Measurements from ENCODE around the gene PIGA. TPM values are rescaled to one million over a fixed set of nuclear protein-coding genes. Genes with fewer than 3 reads are reported as not detected.

Gene PIGA
- total and polyA plus RNA-seq, 9 of the 15 experiments (the other 6 are each of a cell fraction or from before 2014, with no cell fraction given): 14.8 to 36.9 (median 23.5) TPM

GRCh38 chrX:15359701-15360100 lies 24.4 kb upstream of the PIGA start:
- no peaks in the 10 kb centered on the region for H4K20me1 ChIP-seq (replicated peaks; ENCODE audit: control insufficient read depth, insufficient read depth, low read length)
- no peak overlapping the region for H2AFZ ChIP-seq (ENCODE audit: low read depth, low read length)
- TF ChIP-seq JUN (IDR thresholded peaks at IDR 0.05; ENCODE audit: borderline replicate concordance, low read depth, low read length) (no peak), JUN (CRISPR knock-in tag; IDR thresholded peaks at IDR 0.05; ENCODE audit: borderline replicate concordance) (no peak), MTF1 (CRISPR knock-in tag; IDR thresholded peaks at IDR 0.05; ENCODE audit: borderline replicate concordance) (no peak), CHAMP1 (IDR thresholded peaks at IDR 0.05) (no peak), ESRRB (CRISPR knock-in tag; IDR thresholded peaks at IDR 0.05; ENCODE audit: borderline replicate concordance) (no peak), HDGF (IDR thresholded peaks at IDR 0.05) (no peak), NR2C2 (CRISPR knock-in tag; IDR thresholded peaks at IDR 0.05) (no peak), NR2C2 (tag; IDR thresholded peaks at IDR 0.05) (no peak), ZNF408 (CRISPR knock-in tag; IDR thresholded peaks at IDR 0.05; ENCODE audit: low read depth) (no peak), ZNF133 (CRISPR knock-in tag; IDR thresholded peaks at IDR 0.05) (no peak), EP300 (IDR thresholded peaks at IDR 0.05; ENCODE audit: low read length) (no peak)
- no peaks in the 10 kb centered on the region for H3K79me2 ChIP-seq (ENCODE audit: control insufficient read depth, insufficient read depth, low read length)
- ChIA-PET CTCF (ENCODE audit: low intra/inter-chr PET ratio) (no interaction called here), POLR2A (no interaction called here)
- H3K4me1 ChIP-seq (replicated peaks in 1 of 2; ENCODE audit: control insufficient read depth in 2 of 2, insufficient read depth in 2 of 2, low read length in 2 of 2): no peaks in the 10 kb centered on the region
- no peak for FAIRE-seq
- H3K9me3 ChIP-seq (replicated peaks; ENCODE audit: control insufficient read depth, insufficient read depth, low read depth, low read length): no peaks in the 10 kb centered on the region; the same call in 1 of the 2 replicates
- H3K27ac ChIP-seq (ENCODE audit: extremely low read depth, low read depth, low read length): no peak overlapping the region
- no peak for ATAC-seq
- no peak for DNase-seq (ENCODE audit: extremely low read depth in 1 of 4, low spot score in 3 of 4)
- no peak overlapping the region for H3K9ac ChIP-seq (ENCODE audit: insufficient read depth in 1 of 2, low read depth in 2 of 2, low read length in 2 of 2)
- no peak overlapping the region for H3K4me2 ChIP-seq (ENCODE audit: insufficient read depth, low read length)
- H3K36me3 ChIP-seq (ENCODE audit: control insufficient read depth, insufficient read depth, low read length): no peaks in the 10 kb centered on the region
- no peaks in the 10 kb centered on the region for H3K9me1 ChIP-seq (ENCODE audit: control insufficient read depth, insufficient read depth, low read length)
- 0% methylated on average over 2 of the region's 2 CpGs for WGBS (ENCODE audit: insufficient coverage, low coverage, missing lambda C conversion rate)
- intact Hi-C loops (cut with micrococcal nuclease) (no loop called here), in situ Hi-C loops (cut with MboI) (loop anchor here (10.0 kb wide), 1 partner anchor 215 kb away; no protein-coding TSS in a partner anchor)
- BruUV-seq (replicated peaks): no TSS peak
- peaks cover 7 to 21% of the 10 kb centered on the region in 2 experiments; a peak in 3 of 5 replicates for H3K27me3 ChIP-seq (ENCODE audit: control insufficient read depth in 2 of 2, insufficient read depth in 2 of 2, low read length in 2 of 2)
- no peak overlapping the region for H3K4me3 ChIP-seq
